Spleen (tissue), 7 donors: ENCODE results near the gene RTL1.

Source experiments
- CTCF ChIP-seq, 11 experiments: fragments of 200-600 bp in 7 of 11; fragments of 450-650 bp in 4 of 11; sonication (generic) in 4 of 11; IDR thresholded peaks in 8 of 11; conservative IDR thresholded peaks in 3 of 11; 1 replicate in 7 of 11; 2 replicates in 4 of 11; pipeline versions ENCODE4 v1.4.0 to v1.8.0; 2016 to 2021; ENCODE audit warnings: antibody characterized with exemption in 11 of 11, inconsistent platforms in 4 of 11, mild to moderate bottlenecking in 1 of 11
- POLR2A ChIP-seq, 3 donors: fragments of 450-650 bp; IDR thresholded peaks; one replicate each; pipeline ENCODE4 v1.5.1; 2017; ENCODE audit warnings: antibody characterized with exemption in 3 of 3, mild to moderate bottlenecking in 1 of 3
- POLR2AphosphoS5 ChIP-seq, 3 donors: sonication (generic); formaldehyde crosslinking; IDR thresholded peaks; one replicate each; pipeline ENCODE4 v1.5.1; 2017; ENCODE audit warnings: antibody characterized with exemption in 3 of 3
- donor health status: DM: no; HTN: no; CAD: no; lungs with moderate emphysema.
- donor health status: DM: no; HTN: no; CAD: no.
- donor health status: DM: no; HTN: no; CAD: no.

GRCh38 chr14:100861188-100861936 lies 42.2 kb downstream of the RTL1 start:
- TF ChIP-seq CTCF (IDR thresholded peaks at IDR 0.05 in 8 of 11, conservative IDR thresholded peaks at IDR 0.05 in 3 of 11) = no peak
- no peak for TF ChIP-seq POLR2A (IDR thresholded peaks at IDR 0.05)
- TF ChIP-seq POLR2AphosphoS5 (IDR thresholded peaks at IDR 0.05) = no peak
